Breast epithelium (tissue), 4 donors: Measurements from ENCODE around the gene TEAD4. TPM values are rescaled to one million over a fixed set of nuclear protein-coding genes. Genes with fewer than 3 reads are reported as not detected.

Source experiments
- DNase-seq, 2 donors: peaks; one replicate each; pipeline ENCODE4 v3.0.0-alpha.2; 2019; ENCODE audit warnings: low spot score in 2 of 2
- H3K27ac ChIP-seq, 2 donors: fragments of 200-600 bp; sonication (generic) in 1 of 2; one replicate each; pipeline ENCODE4 v1.5.1; 2016 to 2019; ENCODE audit warnings: mild to moderate bottlenecking in 1 of 2
- H3K27me3 ChIP-seq, 2 donors: fragments of 200-600 bp; sonication (generic) in 1 of 2; one replicate each; pipeline versions ENCODE4 v1.5.1 to v1.6.0; 2017 to 2019; ENCODE audit warnings: control low read depth in 1 of 2, mild to moderate bottlenecking in 1 of 2
- H3K36me3 ChIP-seq: fragments of 200-600 bp; one replicate; pipeline ENCODE4 v1.5.1; 2019
- H3K4me1 ChIP-seq, 2 donors: fragments of 200-600 bp; sonication (generic); one replicate each; pipeline ENCODE4 v1.5.1; 2016 to 2019; ENCODE audit warnings: control low read depth in 1 of 2
- H3K4me3 ChIP-seq, 3 donors: fragments of 200-600 bp; sonication (generic); 1 replicate in 2 of 3; 2 replicates in 1 of 3; pipeline ENCODE4 v1.5.1; 2016 to 2019; ENCODE audit warnings: mild to moderate bottlenecking in 3 of 3, moderate library complexity in 2 of 3
- H3K9me3 ChIP-seq, 2 donors: fragments of 200-600 bp; sonication (generic) in 1 of 2; one replicate each; pipeline ENCODE4 v1.5.1; 2016 to 2019; ENCODE audit warnings: control low read depth in 1 of 2
- POLR2A ChIP-seq: fragments of 450-650 bp; IDR thresholded peaks from one replicate; pipeline ENCODE4 v1.6.1; 2016; ENCODE audit warnings: antibody characterized with exemption, mild to moderate bottlenecking, moderate library complexity
- POLR2AphosphoS5 ChIP-seq, 3 donors: sonication (generic); formaldehyde crosslinking; IDR thresholded peaks; one replicate each; pipeline ENCODE4 v1.6.1; 2017; ENCODE audit warnings: antibody characterized with exemption in 3 of 3
- intact Hi-C: fragments of 100-400 bp; cut with DNase I; formaldehyde crosslinking; loops from one replicate; pipeline ENCODE4 v1.15.1; 2023; ENCODE audit warnings: low total_unique reads
- total RNA-seq, 3 donors: library from RNA; depleted of rRNA; stranded (reverse); fragments of >200 nt; gene quantifications; one replicate each; pipeline ENCODE4 v1.1.0, GENCODE V29; 2016
- TF ChIP-seq, protein P1 (sequence below), 3 donors: fragments of 450-650 bp; IDR thresholded peaks; one replicate each; pipeline ENCODE4 v1.5.1; 2016 to 2017; ENCODE audit warnings: antibody characterized with exemption in 3 of 3, mild to moderate bottlenecking in 3 of 3, moderate library complexity in 3 of 3

The TEAD4 gene
- total RNA-seq, 3 donors from 2014 or later, result 2.4 to 24.3 (median 12.6) TPM

DNA sequence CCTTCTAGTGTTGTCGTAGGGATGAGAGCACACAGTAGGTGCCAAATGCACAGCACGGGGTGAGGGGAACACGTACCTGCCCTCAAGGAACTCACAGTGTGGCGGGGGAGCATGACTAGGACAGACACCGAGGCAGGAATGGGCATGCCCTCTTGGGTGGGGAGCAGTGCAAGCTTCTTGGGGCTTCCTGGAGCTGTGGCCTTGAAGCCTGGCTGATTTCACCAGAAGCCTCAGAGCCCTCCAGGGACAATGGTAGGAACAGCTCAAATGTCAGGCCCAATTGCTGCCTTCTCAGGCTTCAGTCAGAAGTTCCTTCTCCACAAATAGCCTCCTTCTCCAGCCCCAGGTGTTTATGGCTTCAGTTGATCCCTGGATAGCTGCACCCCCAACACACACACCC, 43.4 kb downstream of the TEAD4 start:
- intact Hi-C loops, result no loop called here
- H3K36me3 ChIP-seq, result no peaks in the 10 kb centered on the region
- H3K9me3 ChIP-seq, result no peaks in the 10 kb centered on the region
- no peaks in the 10 kb centered on the region for H3K27me3 ChIP-seq
- no peak for DNase-seq
- H3K4me1 ChIP-seq, result no peaks in the 10 kb centered on the region
- TF ChIP-seq POLR2AphosphoS5 (IDR thresholded peaks at IDR 0.05), result no peak
- TF ChIP-seq POLR2A, result no peak
- TF ChIP-seq, protein P1, sequence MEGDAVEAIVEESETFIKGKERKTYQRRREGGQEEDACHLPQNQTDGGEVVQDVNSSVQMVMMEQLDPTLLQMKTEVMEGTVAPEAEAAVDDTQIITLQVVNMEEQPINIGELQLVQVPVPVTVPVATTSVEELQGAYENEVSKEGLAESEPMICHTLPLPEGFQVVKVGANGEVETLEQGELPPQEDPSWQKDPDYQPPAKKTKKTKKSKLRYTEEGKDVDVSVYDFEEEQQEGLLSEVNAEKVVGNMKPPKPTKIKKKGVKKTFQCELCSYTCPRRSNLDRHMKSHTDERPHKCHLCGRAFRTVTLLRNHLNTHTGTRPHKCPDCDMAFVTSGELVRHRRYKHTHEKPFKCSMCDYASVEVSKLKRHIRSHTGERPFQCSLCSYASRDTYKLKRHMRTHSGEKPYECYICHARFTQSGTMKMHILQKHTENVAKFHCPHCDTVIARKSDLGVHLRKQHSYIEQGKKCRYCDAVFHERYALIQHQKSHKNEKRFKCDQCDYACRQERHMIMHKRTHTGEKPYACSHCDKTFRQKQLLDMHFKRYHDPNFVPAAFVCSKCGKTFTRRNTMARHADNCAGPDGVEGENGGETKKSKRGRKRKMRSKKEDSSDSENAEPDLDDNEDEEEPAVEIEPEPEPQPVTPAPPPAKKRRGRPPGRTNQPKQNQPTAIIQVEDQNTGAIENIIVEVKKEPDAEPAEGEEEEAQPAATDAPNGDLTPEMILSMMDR (IDR thresholded peaks at IDR 0.05), result no peak
- H3K4me3 ChIP-seq, result no peak overlapping the region
- H3K27ac ChIP-seq, result no peak overlapping the region

DNA sequence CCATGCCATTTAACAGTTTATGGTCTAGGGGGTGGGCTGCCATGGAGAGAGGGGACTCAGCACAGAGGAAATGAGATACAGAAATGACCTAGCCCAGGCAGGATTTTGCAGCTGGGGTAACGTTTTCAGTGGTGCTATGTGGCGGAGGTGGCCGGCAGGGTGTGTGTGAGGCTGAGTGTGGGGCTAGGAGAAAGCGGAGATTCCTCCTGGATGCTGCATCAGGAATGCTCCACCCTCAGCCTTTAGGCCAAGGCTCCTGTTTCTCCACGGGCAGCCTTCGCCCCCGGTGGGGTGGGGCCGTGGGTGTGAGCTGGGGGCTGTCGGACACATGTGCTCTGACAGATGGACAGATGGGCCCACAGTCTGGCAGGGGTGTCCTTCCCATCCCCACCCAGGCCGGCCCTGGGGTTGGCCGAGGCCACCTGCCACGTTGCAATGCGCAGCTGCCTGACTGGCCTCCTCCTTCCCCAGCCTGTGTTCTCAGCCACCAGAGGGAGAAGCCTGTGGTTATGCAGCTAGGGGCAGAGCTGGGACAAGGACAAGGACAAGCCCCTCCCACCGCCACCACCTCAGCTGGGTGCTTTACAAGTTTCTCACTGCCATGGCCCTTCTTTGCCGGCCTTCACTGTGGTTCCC, 44.3 kb downstream of the TEAD4 start:
- intact Hi-C loops, result no loop called here

DNA sequence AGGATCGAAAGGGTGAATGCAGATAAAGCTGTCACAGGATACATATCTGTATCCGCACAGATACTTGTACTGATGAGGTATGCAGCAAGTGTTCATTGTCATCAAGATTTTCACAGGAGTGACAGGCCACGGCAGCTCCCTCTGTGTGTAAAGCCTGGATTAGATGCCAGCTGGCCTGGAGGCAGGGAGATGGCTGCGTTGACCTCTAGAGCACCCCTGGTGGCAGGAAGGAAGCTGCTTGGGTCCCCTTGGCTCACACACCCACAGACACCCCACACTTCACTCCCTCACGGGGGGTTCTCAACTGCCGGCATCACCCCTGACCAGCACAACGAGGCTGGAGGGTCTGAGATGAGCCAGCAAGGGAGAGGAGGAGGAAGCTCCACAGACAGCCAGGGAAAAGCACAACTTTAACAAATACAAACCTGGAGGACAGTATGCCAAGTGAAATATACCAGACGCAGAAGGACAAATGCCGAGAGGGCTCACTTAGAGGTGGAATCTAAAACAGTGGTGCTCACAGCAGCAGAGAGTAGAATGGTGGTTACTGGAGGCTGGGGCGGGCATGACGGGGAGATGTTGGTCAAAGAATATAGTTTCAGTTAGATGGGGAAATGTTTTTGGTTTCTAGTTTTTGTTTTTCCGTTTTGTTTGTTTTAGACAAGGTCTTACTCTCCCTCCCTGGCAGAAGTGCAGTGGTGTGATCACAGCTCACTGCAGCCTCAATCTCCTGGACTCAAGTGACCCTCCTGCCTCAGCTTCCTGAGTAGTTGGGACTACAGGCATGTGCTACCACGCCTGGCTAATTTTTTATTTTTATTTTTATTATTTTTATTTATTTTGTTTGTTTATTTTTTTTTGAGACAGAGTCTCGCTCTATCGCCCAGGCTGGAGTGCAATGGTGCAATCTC, 45.7 kb downstream of the TEAD4 start:
- H3K36me3 ChIP-seq, result no peaks in the 10 kb centered on the region
- TF ChIP-seq, protein P1 (IDR thresholded peaks at IDR 0.05), result no peak
- TF ChIP-seq POLR2AphosphoS5 (IDR thresholded peaks at IDR 0.05), result no peak
- TF ChIP-seq POLR2A, result no peak
- no peak for DNase-seq
- no peaks in the 10 kb centered on the region for H3K27me3 ChIP-seq
- H3K4me3 ChIP-seq, result no peak overlapping the region
- H3K4me1 ChIP-seq, result no peaks in the 10 kb centered on the region
- H3K9me3 ChIP-seq, result no peaks in the 10 kb centered on the region
- intact Hi-C loops, result no loop called here
- no peak overlapping the region for H3K27ac ChIP-seq

More for the DNA sequence above, 44.3 kb downstream of the TEAD4 start:
- no peaks in the 10 kb centered on the region for H3K4me1 ChIP-seq
- TF ChIP-seq, protein P1 (IDR thresholded peaks at IDR 0.05), result no peak
- TF ChIP-seq POLR2A, result no peak
- H3K27me3 ChIP-seq, result no peaks in the 10 kb centered on the region
- no peaks in the 10 kb centered on the region for H3K36me3 ChIP-seq
- no peak for DNase-seq
- no peaks in the 10 kb centered on the region for H3K9me3 ChIP-seq
- H3K27ac ChIP-seq, result no peak overlapping the region
- no peak overlapping the region for H3K4me3 ChIP-seq

DNA sequence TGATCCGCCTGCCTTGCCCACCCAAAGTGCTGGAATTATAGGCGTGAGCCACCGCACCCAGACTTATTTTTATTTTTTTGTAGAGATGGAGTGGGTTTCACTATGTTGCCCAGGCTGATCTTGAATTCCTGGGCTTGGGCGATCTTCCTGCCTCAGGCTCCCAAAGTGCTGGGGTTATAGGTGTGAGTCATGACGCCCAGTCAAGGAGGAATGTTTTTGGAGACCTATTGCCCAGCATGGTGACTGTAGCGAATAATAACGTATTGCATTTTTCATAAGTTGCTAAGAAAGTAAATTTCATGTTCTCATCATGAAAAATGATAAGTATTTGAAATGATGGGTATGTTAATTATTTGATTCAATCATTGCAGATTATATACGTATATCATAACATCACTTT, 46.5 kb downstream of the TEAD4 start:
- DNase-seq, result no peak
- intact Hi-C loops, result no loop called here
- no peaks in the 10 kb centered on the region for H3K27me3 ChIP-seq
- H3K9me3 ChIP-seq, result no peaks in the 10 kb centered on the region
- TF ChIP-seq POLR2A (no peak), POLR2AphosphoS5 (IDR thresholded peaks at IDR 0.05) (no peak)
- TF ChIP-seq, protein P1 (IDR thresholded peaks at IDR 0.05), result no peak
- H3K4me1 ChIP-seq, result no peaks in the 10 kb centered on the region
- H3K36me3 ChIP-seq, result no peaks in the 10 kb centered on the region
- no peak overlapping the region for H3K27ac ChIP-seq
- H3K4me3 ChIP-seq, result no peak overlapping the region

DNA sequence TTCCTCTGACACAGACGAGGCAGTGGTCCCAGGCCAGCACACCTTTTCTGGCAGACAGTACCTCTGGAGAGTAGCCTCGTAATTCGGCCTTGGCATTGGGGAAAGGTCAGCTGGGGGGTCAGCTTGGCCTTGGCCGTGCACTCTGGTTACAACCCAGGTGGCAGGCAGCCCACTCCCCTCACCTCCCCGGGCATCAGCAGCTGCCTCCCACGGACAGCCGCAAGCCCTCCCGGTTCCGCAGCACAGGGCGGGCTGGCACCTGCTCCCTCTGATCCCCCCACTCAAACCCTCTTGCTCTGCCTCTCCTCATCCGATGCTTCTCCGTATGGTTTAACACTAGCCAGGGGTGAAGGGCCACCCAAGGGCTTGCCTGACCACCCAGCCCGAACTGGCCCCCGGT, 50.6 kb downstream of the TEAD4 start:
- Histone ChIP-seq H3K4me3 (no peak overlapping the region), H3K27ac (no peak overlapping the region), H3K27me3 (no peaks in the 10 kb centered on the region), H3K4me1 (no peaks in the 10 kb centered on the region), H3K9me3 (no peaks in the 10 kb centered on the region), H3K36me3 (no peaks in the 10 kb centered on the region)
- intact Hi-C loops, result no loop called here
- no peak for DNase-seq
- TF ChIP-seq, protein P1 (IDR thresholded peaks at IDR 0.05), result no peak
- TF ChIP-seq POLR2A (no peak), POLR2AphosphoS5 (IDR thresholded peaks at IDR 0.05) (no peak)
